MM.1S (cell line): ENCODE data around the gene CCNJL.
A peak's percentile ranks its signal among the peaks of the same experiment; 100 is the strongest.

Experiments used
- DNase-seq: peaks from one replicate; pipeline ENCODE4 v3.0.0-alpha.2; 2015
- H2AFZ ChIP-seq: fragments of 300-600 bp; sonication (generic); 2 replicates; pipeline ENCODE4 v1.6.0; 2016; ENCODE audit warnings: antibody characterized with exemption, low read length
- H3F3A ChIP-seq: fragments of 300-600 bp; sonication (generic); 2 replicates; pipeline ENCODE4 v1.6.1; 2016; ENCODE audit warnings: mild to moderate bottlenecking, antibody characterized with exemption, low read length, moderate library complexity, mixed read lengths; ENCODE audit not compliant: insufficient read depth
- H3K27ac ChIP-seq: fragments of 300-600 bp; sonication (generic); 2 replicates; pipeline ENCODE4 v1.5.1; 2016; ENCODE audit warnings: mild to moderate bottlenecking, low read length
- H3K27me3 ChIP-seq: fragments of 300-600 bp; sonication (generic); replicated peaks from 2 replicates; pipeline ENCODE4 v1.6.0; 2016; ENCODE audit warnings: low read length; ENCODE audit not compliant: insufficient read depth
- H3K36me3 ChIP-seq: fragments of 300-600 bp; sonication (generic); replicated peaks from 2 replicates; pipeline ENCODE4 v1.6.1; 2016; ENCODE audit warnings: mild to moderate bottlenecking, low read length, mixed read lengths; ENCODE audit not compliant: insufficient read depth
- H3K4me1 ChIP-seq: fragments of 300-600 bp; sonication (generic); 2 replicates; pipeline ENCODE4 v1.6.1; 2016; ENCODE audit warnings: low read length, mixed read lengths
- H3K4me2 ChIP-seq: fragments of 300-600 bp; sonication (generic); 2 replicates; pipeline ENCODE4 v1.6.0; 2016; ENCODE audit warnings: low read depth, low read length
- H3K4me3 ChIP-seq: fragments of 300-600 bp; sonication (generic); 2 replicates; pipeline ENCODE4 v1.5.1; 2016; ENCODE audit warnings: low read length, mixed read lengths
- H3K79me2 ChIP-seq: fragments of 300-600 bp; sonication (generic); 2 replicates; pipeline ENCODE4 v1.6.1; 2016; ENCODE audit warnings: mixed run types, low read length, mixed read lengths
- H3K9ac ChIP-seq: fragments of 300-600 bp; sonication (generic); 2 replicates; pipeline ENCODE4 v1.6.1; 2016; ENCODE audit warnings: low read length, mixed read lengths
- H3K9me2 ChIP-seq: fragments of 300-600 bp; sonication (generic); replicated peaks from 2 replicates; pipeline ENCODE4 v1.6.1; 2016; ENCODE audit warnings: mild to moderate bottlenecking, low read length, mixed read lengths; ENCODE audit not compliant: insufficient read depth
- H3K9me3 ChIP-seq: fragments of 300-600 bp; sonication (generic); replicated peaks from 2 replicates; pipeline ENCODE4 v1.6.1; 2016; ENCODE audit warnings: mild to moderate bottlenecking, low read length, mixed read lengths; ENCODE audit not compliant: insufficient read depth
- H4K20me1 ChIP-seq: fragments of 300-600 bp; sonication (generic); 2 replicates; pipeline ENCODE4 v1.6.1; 2016; ENCODE audit warnings: mild to moderate bottlenecking, low read length, moderate library complexity, mixed read lengths; ENCODE audit not compliant: insufficient read depth
- CTCF ChIP-seq: fragments of 300-600 bp; sonication (generic); IDR thresholded peaks from 2 replicates; pipeline ENCODE4 v1.5.1; 2016; ENCODE audit warnings: antibody characterized with exemption, low read length, mixed read lengths
- EZH2 ChIP-seq: fragments of 300-600 bp; sonication (generic); optimal IDR thresholded peaks from 2 replicates; pipeline ENCODE3; 2017; ENCODE audit warnings: low read depth, mild to moderate bottlenecking, antibody characterized with exemption, low read length, mixed read lengths
- EZH2phosphoT487 ChIP-seq: fragments of 300-600 bp; sonication (generic); IDR thresholded peaks from 2 replicates; pipeline ENCODE4 v1.6.1; 2018; ENCODE audit warnings: antibody characterized with exemption, low read length

The CCNJL gene

GRCh38 chr5:160291467-160291866, 20.9 kb downstream of the CCNJL start:
- TF ChIP-seq EZH2phosphoT487, result no peak
- no peak for TF ChIP-seq CTCF
- TF ChIP-seq EZH2, result no peak
- Histone ChIP-seq H3K9ac (no peak overlapping the region), H3K9me3 (no peaks in the 10 kb centered on the region), H3K9me2 (no peaks in the 10 kb centered on the region), H3K4me2 (peak overlapping the region; percentile 21; the same call in 1 of the 2 replicates), H3K4me1 (no peaks in the 10 kb centered on the region), H3F3A (no peaks in the 10 kb centered on the region), H3K27ac (no peak overlapping the region), H3K27me3 (no peaks in the 10 kb centered on the region), H3K4me3 (no peak overlapping the region), H2AFZ (0 out of 2 replicates have a peak overlapping the region, but pooled peaks have one; percentile 42), H3K79me2 (no peaks in the 10 kb centered on the region), H4K20me1 (no peaks in the 10 kb centered on the region), H3K36me3 (no peaks in the 10 kb centered on the region)
- peak; percentile 13 for DNase-seq

GRCh38 chr5:160290751-160291150, 21.6 kb downstream of the CCNJL start:
- no peaks in the 10 kb centered on the region for H4K20me1 ChIP-seq
- TF ChIP-seq EZH2phosphoT487, result no peak
- TF ChIP-seq EZH2, result no peak
- TF ChIP-seq CTCF, result no peak

DNA sequence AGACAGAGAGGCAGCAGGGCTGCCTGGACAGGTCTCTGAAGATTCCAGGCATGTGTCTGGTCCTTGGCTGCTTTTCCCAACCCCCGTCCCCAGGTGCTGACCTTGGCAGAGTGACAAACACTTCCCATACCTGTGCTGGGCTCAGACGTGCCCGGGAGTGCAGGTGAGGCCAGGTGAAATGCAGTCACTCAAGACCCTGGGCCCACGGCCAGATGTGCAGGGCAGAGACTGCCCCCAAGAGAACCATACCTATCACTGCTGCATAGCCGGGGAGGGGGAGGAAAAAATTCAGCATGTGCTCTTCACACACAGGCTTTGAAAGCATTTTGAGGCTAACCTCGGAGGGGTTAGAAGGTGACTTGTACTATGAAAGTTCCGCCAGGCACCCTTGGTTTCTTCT, 22.6 kb downstream of the CCNJL start:
- H3F3A ChIP-seq, result no peaks in the 10 kb centered on the region
- H3K4me2 ChIP-seq, result no peak overlapping the region
- H3K79me2 ChIP-seq, result no peaks in the 10 kb centered on the region
- no peaks in the 10 kb centered on the region for H3K4me1 ChIP-seq
- TF ChIP-seq CTCF, result no peak
- no peak for TF ChIP-seq EZH2
- no peak for TF ChIP-seq EZH2phosphoT487
- H3K27ac ChIP-seq, result no peak overlapping the region
- H3K36me3 ChIP-seq, result no peaks in the 10 kb centered on the region
- no peaks in the 10 kb centered on the region for H3K9me3 ChIP-seq
- no peaks in the 10 kb centered on the region for H3K9me2 ChIP-seq
- no peak overlapping the region for H2AFZ ChIP-seq
- H4K20me1 ChIP-seq, result no peaks in the 10 kb centered on the region
- H3K27me3 ChIP-seq, result no peaks in the 10 kb centered on the region
- H3K9ac ChIP-seq, result no peak overlapping the region
- no peak for DNase-seq
- H3K4me3 ChIP-seq, result no peak overlapping the region

More at GRCh38 chr5:160290751-160291150, 21.6 kb downstream of the CCNJL start:
- Histone ChIP-seq H3K9me2 (no peaks in the 10 kb centered on the region), H3K4me3 (no peak overlapping the region), H3K36me3 (no peaks in the 10 kb centered on the region), H3K9me3 (no peaks in the 10 kb centered on the region), H3F3A (no peaks in the 10 kb centered on the region), H3K79me2 (no peaks in the 10 kb centered on the region), H3K4me1 (no peaks in the 10 kb centered on the region), H3K27me3 (no peaks in the 10 kb centered on the region), H3K9ac (no peak overlapping the region), H3K27ac (no peak overlapping the region), H3K4me2 (no peak overlapping the region), H2AFZ (no peak overlapping the region)
- DNase-seq, result no peak
